Measurements from ENCODE around the gene FBXW4.
"Not testable (repeated sequence)": the region's sequence is repeated elsewhere in the genome, so short reads cannot be mapped to it uniquely, and the experiment has no call there.

Gene FBXW4

GRCh38 chr10:101595591-101596433, 99.2 kb downstream of the FBXW4 start:
- H2AFZ ChIP-seq (ENCODE audit: low read depth): no peak overlapping the region
- no peaks in the 10 kb centered on the region for H3K36me3 ChIP-seq (ENCODE audit: insufficient read depth)
- H3K4me2 ChIP-seq: no peak overlapping the region
- no peaks in the 10 kb centered on the region for H3K4me1 ChIP-seq (ENCODE audit: low read depth, poor library complexity, severe bottlenecking)
- H4K20me1 ChIP-seq (ENCODE audit: insufficient read depth): no peaks in the 10 kb centered on the region
- no peak for TF ChIP-seq CTCF (conservative IDR thresholded peaks at IDR 0.05; ENCODE audit: low read depth, low read length)
- H3K27me3 ChIP-seq (ENCODE audit: insufficient read depth, low read depth): no peaks in the 10 kb centered on the region
- H3K9ac ChIP-seq: no peak overlapping the region
- no peak overlapping the region for H3K27ac ChIP-seq
- H3K4me3 ChIP-seq (IDR thresholded peaks at IDR 0.05; ENCODE audit: insufficient read depth, low read depth, low read length): no peak overlapping the region
- no peaks in the 10 kb centered on the region for H3K79me2 ChIP-seq (ENCODE audit: insufficient read depth, low read depth)

GRCh38 chr10:101593331-101593730, 101.6 kb downstream of the FBXW4 start:
- not testable (repeated sequence) for H3K4me2 ChIP-seq; H3K36me3 ChIP-seq (ENCODE audit: insufficient read depth); H3K4me3 ChIP-seq (IDR thresholded peaks at IDR 0.05; ENCODE audit: insufficient read depth, low read depth, low read length); H3K27ac ChIP-seq; H2AFZ ChIP-seq (ENCODE audit: low read depth); H3K27me3 ChIP-seq (ENCODE audit: insufficient read depth, low read depth); H3K79me2 ChIP-seq (ENCODE audit: insufficient read depth, low read depth); H3K4me1 ChIP-seq (ENCODE audit: low read depth, poor library complexity, severe bottlenecking); H4K20me1 ChIP-seq (ENCODE audit: insufficient read depth); H3K9ac ChIP-seq

DNA sequence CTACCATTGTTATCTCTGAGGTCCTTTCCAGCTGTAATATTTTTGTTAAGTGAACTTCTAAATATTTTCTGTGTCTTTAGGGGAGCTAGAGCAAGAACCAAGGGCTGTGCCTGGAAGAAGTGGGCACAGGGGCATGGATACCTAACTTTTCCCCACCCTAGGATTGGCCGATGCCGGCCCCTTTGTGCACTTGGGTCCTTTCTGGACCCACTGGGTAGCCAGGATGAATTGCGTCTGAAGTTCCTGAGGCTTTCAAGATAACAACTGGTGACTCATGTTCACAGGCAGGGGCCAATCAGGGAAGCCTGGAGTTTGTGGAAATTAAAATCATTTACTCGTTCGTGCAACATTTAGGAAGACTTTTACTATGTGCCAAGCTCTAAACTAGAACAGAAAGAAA, 106.1 kb downstream of the FBXW4 start:
- Histone ChIP-seq H3K27me3 (ENCODE audit: insufficient read depth, low read depth) (no peaks in the 10 kb centered on the region), H3K27ac (no peak overlapping the region), H3K9ac (no peak overlapping the region; the same call in 1 of the 2 replicates), H4K20me1 (ENCODE audit: insufficient read depth) (no peaks in the 10 kb centered on the region), H3K79me2 (ENCODE audit: insufficient read depth, low read depth) (no peaks in the 10 kb centered on the region; the same call in 1 of the 2 replicates), H3K4me1 (ENCODE audit: low read depth, poor library complexity, severe bottlenecking) (peaks cover 15% of the 10 kb centered on the region), H3K36me3 (ENCODE audit: insufficient read depth) (no peaks in the 10 kb centered on the region), H3K4me3 (IDR thresholded peaks at IDR 0.05; ENCODE audit: insufficient read depth, low read depth, low read length) (no peak overlapping the region), H2AFZ (ENCODE audit: low read depth) (peak overlapping the region; percentile 74), H3K4me2 (peak overlapping the region; percentile 93)
- TF ChIP-seq CTCF (conservative IDR thresholded peaks at IDR 0.05; ENCODE audit: low read depth, low read length): no peak

DNA sequence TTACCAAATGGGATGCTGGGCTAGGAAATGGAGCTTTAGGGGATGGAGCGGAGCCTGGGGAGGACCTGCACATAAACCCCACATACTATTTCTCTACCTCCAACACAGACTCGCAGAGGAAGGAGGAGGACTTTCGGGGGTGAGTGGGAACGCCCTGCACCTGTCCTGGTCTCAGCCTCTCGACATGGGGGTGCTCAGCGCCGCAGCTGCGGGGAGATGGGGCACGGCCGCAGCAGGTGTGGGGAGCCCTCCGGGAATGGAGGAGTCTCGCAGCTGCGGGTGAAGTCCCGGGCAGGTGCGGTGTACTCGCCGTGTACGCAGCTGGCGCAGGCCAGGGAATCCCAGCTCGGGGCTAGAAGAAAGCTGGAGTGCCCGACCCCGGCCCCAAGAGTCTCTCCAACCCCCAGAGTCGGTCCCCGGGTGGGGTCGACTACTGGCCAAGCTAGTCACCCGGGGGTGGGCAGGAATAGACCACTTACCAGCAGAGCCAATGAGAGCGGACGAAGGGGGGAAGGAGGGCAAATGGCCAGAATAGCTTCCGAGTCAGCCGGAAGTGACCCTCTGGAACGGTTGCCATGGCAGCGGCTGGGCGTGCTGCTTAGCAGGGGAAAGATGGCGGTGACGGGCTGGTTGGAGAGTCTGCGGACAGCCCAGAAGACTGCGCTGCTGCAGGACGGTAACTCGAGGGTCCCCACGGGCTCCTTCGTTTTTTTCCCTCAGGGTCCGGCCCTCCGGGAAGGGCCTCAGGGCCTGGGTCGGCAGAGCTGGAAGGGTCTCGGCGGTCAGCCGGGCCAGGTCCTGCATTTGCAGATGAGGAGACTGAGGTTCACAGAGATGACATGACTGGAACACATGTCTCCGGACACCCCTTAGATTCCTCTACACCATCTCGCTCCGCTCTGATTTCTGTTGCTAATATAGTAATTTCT, 107.0 kb downstream of the FBXW4 start, which contains the start of the genes DPCD and POLL:
Gene DPCD (plus strand): TSS at position 597 of the 929 bp plus-strand sequence. CDS start 16 bp downstream, at position 613.
Gene POLL (minus strand): TSS at position 533 of the 929 bp plus-strand sequence. CDS start 897 bp downstream, outside the sequence.
- no peak for TF ChIP-seq CTCF (conservative IDR thresholded peaks at IDR 0.05; ENCODE audit: low read depth, low read length)
- peak within 1 kb of the TSS; percentile 93 for H3K4me2 ChIP-seq
- H3K79me2 ChIP-seq (ENCODE audit: insufficient read depth, low read depth): no peaks in the 10 kb centered on the region; the same call in 1 of the 2 replicates
- no peaks in the 10 kb centered on the region for H4K20me1 ChIP-seq (ENCODE audit: insufficient read depth)
- H3K27ac ChIP-seq: peak within 1 kb of the TSS; percentile 19; the same call in 1 of the 2 replicates
- no peak within 1 kb of the TSS for H3K4me3 ChIP-seq (IDR thresholded peaks at IDR 0.05; ENCODE audit: insufficient read depth, low read depth, low read length)
- H3K36me3 ChIP-seq (ENCODE audit: insufficient read depth): no peaks in the 10 kb centered on the region
- peak within 1 kb of the TSS; percentile 74 for H2AFZ ChIP-seq (ENCODE audit: low read depth)
- peaks cover 15% of the 10 kb centered on the region for H3K4me1 ChIP-seq (ENCODE audit: low read depth, poor library complexity, severe bottlenecking)
- peak within 1 kb of the TSS; percentile 16; the same call in 1 of the 2 replicates for H3K9ac ChIP-seq
- H3K27me3 ChIP-seq (ENCODE audit: insufficient read depth, low read depth): no peaks in the 10 kb centered on the region

Data from KMS-11 (cell line).